Mucosa of stomach (tissue), 1 donor: ENCODE measurements around the gene KRTAP10-9.
"Not testable (repeated sequence)": the region's sequence is repeated elsewhere in the genome, so short reads cannot be mapped to it uniquely, and the experiment has no call there.

Source experiments
- H3K27me3 ChIP-seq: one replicate; pipeline ENCODE4 v1.7.0; 2013; ENCODE audit warnings: mild to moderate bottlenecking, low read length; ENCODE audit not compliant: control insufficient read depth, insufficient read depth
- H3K36me3 ChIP-seq: one replicate; pipeline ENCODE4 v1.7.0; 2013; ENCODE audit warnings: low read length; ENCODE audit not compliant: control insufficient read depth, insufficient read depth
- H3K4me1 ChIP-seq: one replicate; pipeline ENCODE4 v1.7.0; 2013; ENCODE audit warnings: mild to moderate bottlenecking, low read length; ENCODE audit not compliant: control insufficient read depth, insufficient read depth
- H3K4me3 ChIP-seq: one replicate; pipeline ENCODE4 v1.7.0; 2013; ENCODE audit warnings: low read length
- H3K9ac ChIP-seq: one replicate; pipeline ENCODE4 v1.7.0; 2013; ENCODE audit warnings: mild to moderate bottlenecking, low read length, moderate library complexity
- H3K9me3 ChIP-seq: one replicate; pipeline ENCODE4 v1.7.0; 2013; ENCODE audit warnings: mild to moderate bottlenecking, low read length, moderate library complexity; ENCODE audit not compliant: control insufficient read depth
- donor health status: Pancreatic carcinoma.

The KRTAP10-9 gene

GRCh38 chr21:44589586-44590305 lies 37.1 kb upstream of the KRTAP10-9 start:
- Histone ChIP-seq H3K36me3 (no peaks in the 10 kb centered on the region), H3K9ac (no peak overlapping the region), H3K9me3 (no peaks in the 10 kb centered on the region), H3K27me3 (peaks cover 11% of the 10 kb centered on the region), H3K4me1 (no peaks in the 10 kb centered on the region), H3K4me3 (no peak overlapping the region)

GRCh38 chr21:44590311-44590721 lies 36.6 kb upstream of the KRTAP10-9 start:
- Histone ChIP-seq H3K4me3 (no peak overlapping the region), H3K4me1 (no peaks in the 10 kb centered on the region), H3K9me3 (no peaks in the 10 kb centered on the region), H3K36me3 (no peaks in the 10 kb centered on the region), H3K27me3 (peaks cover 11% of the 10 kb centered on the region), H3K9ac (no peak overlapping the region)

DNA sequence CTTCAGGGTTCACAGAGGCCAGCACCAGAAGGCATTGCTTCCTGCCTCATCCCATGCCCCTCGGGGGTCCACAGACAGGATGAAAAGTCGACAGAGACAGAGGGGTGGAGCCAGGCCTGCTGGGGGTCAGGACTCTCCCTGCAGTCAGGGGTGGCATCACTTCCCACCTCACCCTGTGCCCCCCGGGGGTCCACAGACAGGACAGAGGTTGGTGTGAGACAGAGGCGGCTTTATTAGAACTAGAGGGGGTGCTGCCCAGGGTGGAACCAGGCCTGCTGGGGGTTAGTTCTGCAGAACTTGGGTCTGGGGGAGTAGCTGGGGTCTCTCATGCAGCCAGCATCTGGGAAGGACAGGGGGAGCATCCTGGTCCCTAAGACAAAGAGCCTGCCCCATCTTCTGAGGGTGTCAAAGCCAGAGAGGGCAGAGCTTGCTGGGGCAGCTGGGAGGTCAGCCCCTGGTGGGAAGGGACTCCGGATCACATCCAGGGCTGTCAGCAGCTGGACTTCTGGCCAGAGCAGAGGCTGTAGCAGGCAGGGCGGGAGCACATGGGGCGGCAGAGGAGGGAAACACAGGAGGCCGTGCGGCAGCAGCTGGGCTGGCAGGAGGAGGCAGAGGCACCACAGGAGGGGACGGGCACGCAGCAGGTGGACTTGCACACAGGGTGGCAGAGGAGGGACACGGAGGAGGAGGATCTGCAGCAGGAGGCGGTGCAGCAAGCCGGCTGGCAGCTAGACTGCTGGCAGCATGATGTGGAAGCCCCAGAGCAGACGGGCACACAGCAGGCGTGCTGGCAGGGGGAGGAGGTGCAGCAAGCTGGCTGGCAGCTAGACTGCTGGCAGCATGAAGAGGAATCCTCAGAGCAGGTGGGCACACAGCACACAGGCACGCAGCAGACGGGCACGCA lies 35.7 kb upstream of the KRTAP10-9 start:
- not testable (repeated sequence) for H3K9me3 ChIP-seq, H3K4me1 ChIP-seq, H3K36me3 ChIP-seq, H3K9ac ChIP-seq, H3K4me3 ChIP-seq
- H3K27me3 ChIP-seq = peaks cover 11% of the 10 kb centered on the region

DNA sequence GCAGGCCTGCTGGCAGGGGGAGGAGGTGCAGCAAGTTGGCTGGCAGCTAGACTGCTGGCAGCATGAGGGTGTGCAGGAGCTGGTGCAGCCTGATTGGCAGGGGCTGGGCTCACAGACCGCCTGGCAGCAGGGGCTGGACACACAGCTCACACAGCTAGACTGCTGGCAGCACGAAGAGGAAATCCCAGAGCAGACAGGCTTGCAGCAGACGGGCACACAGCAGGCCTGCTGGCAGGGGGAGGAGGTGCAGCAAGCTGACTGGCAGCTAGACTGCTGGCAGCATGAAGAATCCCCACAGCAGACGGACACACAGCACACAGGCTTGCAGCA lies 35.1 kb upstream of the KRTAP10-9 start:
- H3K9ac ChIP-seq = not testable (repeated sequence)

GRCh38 chr21:44592446-44593311 lies 34.2 kb upstream of the KRTAP10-9 start, which contains the start of gene KRTAP10-6:
Gene KRTAP10-6 (minus strand): TSS chr21:44592505. CDS start chr21:44592484, 21 bp downstream.
- H3K9me3 ChIP-seq = no peaks in the 10 kb centered on the region
- no peak within 1 kb of the TSS for H3K9ac ChIP-seq
- H3K36me3 ChIP-seq = no peaks in the 10 kb centered on the region
- H3K27me3 ChIP-seq = peaks cover 11% of the 10 kb centered on the region
- H3K4me1 ChIP-seq = no peaks in the 10 kb centered on the region
- H3K4me3 ChIP-seq = no peak within 1 kb of the TSS

More for the DNA sequence above, 35.1 kb upstream of the KRTAP10-9 start:
- not testable (repeated sequence) for H3K9me3 ChIP-seq, H3K4me3 ChIP-seq, H3K4me1 ChIP-seq, H3K36me3 ChIP-seq
- H3K27me3 ChIP-seq = peaks cover 11% of the 10 kb centered on the region

- Histone ChIP-seq H3K9ac (no peak overlapping the region), H3K9me3 (no peaks in the 10 kb centered on the region), H3K4me1 (no peaks in the 10 kb centered on the region), H3K36me3 (no peaks in the 10 kb centered on the region), H3K27me3 (peaks cover 11% of the 10 kb centered on the region), H3K4me3 (no peak overlapping the region)
Observed at GRCh38 chr21:44593598-44594405, 33.1 kb upstream of the KRTAP10-9 start.

- Histone ChIP-seq H3K9me3 (no peaks in the 10 kb centered on the region), H3K9ac (no peak overlapping the region), H3K4me1 (no peaks in the 10 kb centered on the region), H3K27me3 (peaks cover 11% of the 10 kb centered on the region), H3K36me3 (no peaks in the 10 kb centered on the region), H3K4me3 (no peak overlapping the region)
Observed at GRCh38 chr21:44594406-44594916, 32.4 kb upstream of the KRTAP10-9 start.

- no peak overlapping the region for H3K4me3 ChIP-seq
Observed at GRCh38 chr21:44595524-44595923, 31.4 kb upstream of the KRTAP10-9 start.

DNA sequence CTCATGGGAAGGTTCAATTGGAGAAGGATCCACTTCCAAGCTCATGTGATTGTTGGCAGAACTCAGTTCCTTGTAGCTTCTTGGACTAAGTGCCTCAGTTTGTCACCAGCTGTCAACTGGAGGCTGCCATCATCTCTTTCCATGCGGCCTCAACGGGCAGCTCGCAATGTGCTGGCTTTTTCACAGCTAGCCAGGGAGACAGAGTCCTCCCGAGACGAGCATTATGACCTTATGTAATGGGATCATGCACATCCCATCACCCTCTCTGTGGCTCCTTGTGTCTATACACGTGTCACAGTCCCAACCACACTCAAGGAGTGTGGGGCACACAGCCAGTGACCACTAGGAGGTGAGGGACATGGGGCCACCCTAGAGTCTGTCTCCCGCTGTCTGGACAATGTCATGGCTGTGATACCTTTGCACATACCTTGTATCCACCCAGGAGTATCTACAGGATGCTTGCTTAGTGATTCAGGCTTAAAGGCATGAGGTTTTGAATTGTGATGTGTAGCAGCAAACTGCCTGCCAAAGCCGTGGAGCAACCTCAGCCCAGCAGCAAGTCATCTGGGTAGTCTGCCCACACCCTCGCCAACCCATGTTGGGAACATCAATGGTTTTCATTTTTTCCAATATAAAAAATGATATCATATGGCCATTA lies 30.7 kb upstream of the KRTAP10-9 start:
- H3K9me3 ChIP-seq = no peaks in the 10 kb centered on the region
- H3K4me3 ChIP-seq = no peak overlapping the region
- H3K4me1 ChIP-seq = no peaks in the 10 kb centered on the region
- H3K36me3 ChIP-seq = no peaks in the 10 kb centered on the region
- H3K9ac ChIP-seq = no peak overlapping the region
- H3K27me3 ChIP-seq = peaks cover 11% of the 10 kb centered on the region

More at GRCh38 chr21:44595524-44595923, 31.4 kb upstream of the KRTAP10-9 start:
- Histone ChIP-seq H3K9me3 (no peaks in the 10 kb centered on the region), H3K9ac (no peak overlapping the region), H3K27me3 (peaks cover 11% of the 10 kb centered on the region), H3K4me1 (no peaks in the 10 kb centered on the region), H3K36me3 (no peaks in the 10 kb centered on the region)

DNA sequence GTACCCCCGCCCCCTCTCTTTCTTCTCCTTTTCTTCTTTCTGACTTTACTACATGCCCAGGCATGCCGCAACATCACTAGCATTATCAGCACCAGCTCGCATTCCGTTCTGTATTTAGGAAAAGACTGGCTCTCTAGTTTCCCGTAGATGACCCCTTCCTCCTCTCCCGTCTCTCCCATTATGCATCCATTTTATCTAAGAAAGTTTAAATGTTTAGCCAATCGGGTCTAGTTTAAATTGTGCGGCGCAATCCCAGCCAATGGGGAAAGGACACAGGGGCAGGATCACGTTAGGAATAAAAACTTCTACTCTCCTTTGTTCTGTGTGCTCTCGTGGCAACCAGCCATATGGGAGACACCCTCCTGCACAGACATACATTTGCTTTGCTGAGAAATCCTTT lies 28.8 kb upstream of the KRTAP10-9 start:
- H3K9ac ChIP-seq = no peak overlapping the region

More for the DNA sequence above, 28.8 kb upstream of the KRTAP10-9 start:
- no peaks in the 10 kb centered on the region for H3K4me1 ChIP-seq
- H3K36me3 ChIP-seq = no peaks in the 10 kb centered on the region
- H3K27me3 ChIP-seq = peaks cover 7% of the 10 kb centered on the region
- H3K4me3 ChIP-seq = no peak overlapping the region
- H3K9me3 ChIP-seq = no peaks in the 10 kb centered on the region
